ENCODE results near the gene ENG.

DNA sequence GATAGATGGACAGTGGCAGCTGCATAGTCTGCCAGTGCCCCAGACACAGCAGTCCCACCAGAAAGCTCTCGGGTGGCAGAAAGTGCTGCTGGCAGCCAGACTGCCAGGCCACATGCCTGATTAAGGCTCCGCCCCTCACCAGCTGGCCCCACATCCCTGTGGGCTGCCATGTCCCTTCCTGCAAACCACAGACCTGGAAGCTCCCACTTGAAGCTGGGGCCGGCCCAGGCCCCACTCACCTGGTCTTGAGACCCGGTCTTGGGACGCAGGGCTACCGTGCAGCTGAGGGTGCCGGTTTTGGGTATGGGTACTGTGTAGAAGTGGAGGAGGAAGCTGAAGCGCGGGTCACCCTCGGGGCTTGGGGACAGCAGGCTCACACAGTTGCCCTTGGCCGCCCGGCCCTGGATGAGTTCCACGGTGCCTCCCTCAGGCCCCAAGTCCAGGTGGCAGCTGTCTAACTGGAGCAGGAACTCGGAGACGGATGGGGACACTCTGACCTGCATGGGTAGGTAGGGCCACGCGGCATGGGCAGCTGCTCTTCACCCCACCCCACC, 36.5 kb downstream of the ENG start:
- TF ChIP-seq, protein P1, sequence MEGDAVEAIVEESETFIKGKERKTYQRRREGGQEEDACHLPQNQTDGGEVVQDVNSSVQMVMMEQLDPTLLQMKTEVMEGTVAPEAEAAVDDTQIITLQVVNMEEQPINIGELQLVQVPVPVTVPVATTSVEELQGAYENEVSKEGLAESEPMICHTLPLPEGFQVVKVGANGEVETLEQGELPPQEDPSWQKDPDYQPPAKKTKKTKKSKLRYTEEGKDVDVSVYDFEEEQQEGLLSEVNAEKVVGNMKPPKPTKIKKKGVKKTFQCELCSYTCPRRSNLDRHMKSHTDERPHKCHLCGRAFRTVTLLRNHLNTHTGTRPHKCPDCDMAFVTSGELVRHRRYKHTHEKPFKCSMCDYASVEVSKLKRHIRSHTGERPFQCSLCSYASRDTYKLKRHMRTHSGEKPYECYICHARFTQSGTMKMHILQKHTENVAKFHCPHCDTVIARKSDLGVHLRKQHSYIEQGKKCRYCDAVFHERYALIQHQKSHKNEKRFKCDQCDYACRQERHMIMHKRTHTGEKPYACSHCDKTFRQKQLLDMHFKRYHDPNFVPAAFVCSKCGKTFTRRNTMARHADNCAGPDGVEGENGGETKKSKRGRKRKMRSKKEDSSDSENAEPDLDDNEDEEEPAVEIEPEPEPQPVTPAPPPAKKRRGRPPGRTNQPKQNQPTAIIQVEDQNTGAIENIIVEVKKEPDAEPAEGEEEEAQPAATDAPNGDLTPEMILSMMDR (IDR thresholded peaks at IDR 0.05) = no peak
- no peak for TF ChIP-seq POLR2A (IDR thresholded peaks at IDR 0.05)
